Testis (tissue), 2 donors: Measurements from ENCODE around the gene IFNGR1.

Source experiments
- CTCF ChIP-seq, 3 experiments: fragments of 450-650 bp in 2 of 3; fragments of 200-600 bp in 1 of 3; sonication (generic) in 1 of 3; IDR thresholded peaks; one replicate each; pipeline ENCODE4 v1.5.1; 2016 to 2019; ENCODE audit warnings: antibody characterized with exemption in 3 of 3, mild to moderate bottlenecking in 2 of 3, moderate library complexity in 1 of 3
- POLR2A ChIP-seq: fragments of 450-650 bp; IDR thresholded peaks from one replicate; pipeline ENCODE4 v1.6.1; 2017; ENCODE audit warnings: antibody characterized with exemption, mild to moderate bottlenecking, moderate library complexity

- TF ChIP-seq CTCF (IDR thresholded peaks at IDR 0.05) (no peak), POLR2A (no peak)
Observed at GRCh38 chr6:137219664-137220252, 573 bp upstream of the IFNGR1 start.
